22Rv1 (cell line): ENCODE data around the gene ZNF492.

Experiments
- CTCF ChIP-seq: fragments of 450-650 bp; IDR thresholded peaks from 2 replicates; pipeline ENCODE4 v1.5.1; 2017; ENCODE audit warnings: mild to moderate bottlenecking
- ZFX ChIP-seq: fragments of 450-650 bp; IDR thresholded peaks from 2 replicates; pipeline ENCODE4 v1.6.1; 2017; ENCODE audit warnings: antibody characterized with exemption, borderline replicate concordance

DNA sequence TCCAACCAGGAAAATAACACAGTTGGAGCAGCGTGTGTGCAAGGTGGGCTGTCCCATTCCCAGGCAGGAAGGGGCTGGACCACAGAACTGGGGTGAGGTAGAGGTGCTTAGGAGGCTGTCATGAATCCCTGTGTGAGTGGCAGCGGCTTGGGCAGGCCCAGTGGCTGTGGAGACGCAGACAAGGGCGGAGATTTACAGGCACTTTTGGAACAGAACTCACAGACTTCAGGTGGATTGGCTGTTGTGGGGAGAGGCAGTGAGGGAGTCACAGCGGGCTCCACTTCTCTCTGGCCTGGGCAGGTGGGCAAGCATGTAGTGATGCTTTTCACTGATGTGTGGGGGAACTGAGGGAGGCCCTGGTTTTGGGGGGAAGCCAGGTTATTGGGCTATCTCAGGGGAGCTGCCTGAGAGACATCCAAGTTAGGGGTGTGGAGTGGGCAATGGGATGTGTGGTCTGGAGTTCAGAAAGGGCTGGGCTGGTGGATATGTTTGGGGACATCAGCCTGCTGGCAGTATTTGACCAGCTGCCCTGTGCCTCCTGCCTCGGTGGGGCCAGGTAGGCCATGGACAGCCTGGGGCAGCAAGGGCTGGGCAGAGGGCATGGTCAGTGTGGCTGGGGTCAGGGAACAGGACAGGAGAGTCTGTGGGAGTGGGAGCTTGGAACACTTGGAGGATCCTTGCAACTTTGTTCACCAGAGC is 27.0 kb upstream of the ZNF492 start:
- TF ChIP-seq CTCF (no peak), ZFX (no peak)
